Astrocyte (in vitro differentiated cells and primary cell): Measurements from ENCODE around the gene PIGQ. TPM values are rescaled to one million over a fixed set of nuclear protein-coding genes. Genes with fewer than 3 reads are reported as not detected.

ENCODE experiments used
- DNase-seq: peaks from one replicate; pipeline ENCODE4 v3.0.0-alpha.2; 2010; ENCODE audit warnings: low read depth
- FAIRE-seq: peaks from 2 replicates; lab custom pipeline; 2011; peaks lifted over from hg19 to GRCh38; lab: Jason Lieb, UNC
- H2AFZ ChIP-seq: 2 replicates; pipeline ENCODE4 v1.6.0; 2012; ENCODE audit warnings: low read depth, low read length, inconsistent platforms
- H3K27ac ChIP-seq: 2 replicates; pipeline ENCODE4 v1.5.1; 2011; ENCODE audit warnings: low read depth, low read length, inconsistent platforms
- H3K27me3 ChIP-seq: 2 replicates; pipeline ENCODE4 v1.6.0; 2011; ENCODE audit warnings: low read length, inconsistent platforms; ENCODE audit not compliant: insufficient read depth
- H3K36me3 ChIP-seq: 2 replicates; pipeline ENCODE4 v1.5.1; 2011; ENCODE audit warnings: low read length, inconsistent platforms; ENCODE audit not compliant: insufficient read depth
- H3K4me1 ChIP-seq: 2 replicates; pipeline ENCODE4 v1.5.1; 2011; ENCODE audit warnings: low read length, inconsistent platforms; ENCODE audit not compliant: insufficient read depth
- H3K4me2 ChIP-seq: 2 replicates; pipeline ENCODE4 v1.6.0; 2012; ENCODE audit warnings: low read length, inconsistent platforms
- H3K4me3 ChIP-seq: 2 replicates; pipeline ENCODE4 v1.5.1; 2011; ENCODE audit warnings: low read depth, mild to moderate bottlenecking, low read length, inconsistent platforms; ENCODE audit not compliant: insufficient read depth
- H3K79me2 ChIP-seq: 2 replicates; pipeline ENCODE4 v1.6.0; 2012; ENCODE audit warnings: mild to moderate bottlenecking, low read length, inconsistent platforms; ENCODE audit not compliant: insufficient read depth
- H3K9ac ChIP-seq: 2 replicates; pipeline ENCODE4 v1.6.0; 2012; ENCODE audit warnings: mild to moderate bottlenecking, low read length, inconsistent platforms
- H3K9me3 ChIP-seq: 2 replicates; pipeline ENCODE4 v1.5.1; 2012; ENCODE audit warnings: low read depth, mild to moderate bottlenecking, low read length, inconsistent platforms; ENCODE audit not compliant: insufficient read depth
- H4K20me1 ChIP-seq: 2 replicates; pipeline ENCODE4 v1.6.0; 2012; ENCODE audit warnings: low read length, inconsistent platforms; ENCODE audit not compliant: insufficient read depth
- H3K27ac Mint-ChIP-seq: one replicate; pipeline ENCODE4 v1.8.0; 2021; ENCODE audit warnings: mild to moderate bottlenecking, mixed read lengths; ENCODE audit not compliant: unreplicated experiment
- H3K27me3 Mint-ChIP-seq: one replicate; pipeline ENCODE4 v1.8.0; 2021; ENCODE audit warnings: low read depth, mixed read lengths; ENCODE audit not compliant: unreplicated experiment
- H3K36me3 Mint-ChIP-seq: one replicate; pipeline ENCODE4 v1.8.0; 2021; ENCODE audit warnings: low read depth, mixed read lengths; ENCODE audit not compliant: unreplicated experiment
- H3K4me1 Mint-ChIP-seq: one replicate; pipeline ENCODE4 v1.8.0; 2021; ENCODE audit warnings: low read depth, mixed read lengths; ENCODE audit not compliant: unreplicated experiment
- H3K4me3 Mint-ChIP-seq: one replicate; pipeline ENCODE4 v1.8.0; 2021; ENCODE audit warnings: mild to moderate bottlenecking, moderate library complexity, mixed read lengths; ENCODE audit not compliant: unreplicated experiment
- H3K9me3 Mint-ChIP-seq: one replicate; pipeline ENCODE4 v1.8.0; 2021; ENCODE audit warnings: mild to moderate bottlenecking, mixed read lengths; ENCODE audit not compliant: unreplicated experiment
- EZH2 ChIP-seq: IDR thresholded peaks from 2 replicates; pipeline ENCODE4 v1.6.1; 2012; ENCODE audit warnings: mild to moderate bottlenecking, low read length, inconsistent platforms; ENCODE audit not compliant: insufficient read depth
- total RNA-seq: library from RNA; stranded (reverse); gene quantifications from 2 replicates; pipeline ENCODE4 v1.2.1, GENCODE V29; 2021
- TF ChIP-seq, protein P1 (sequence below): IDR thresholded peaks from 2 replicates; pipeline ENCODE4 v1.5.1; 2011; ENCODE audit warnings: low read depth, mild to moderate bottlenecking, inconsistent platforms, low read length, moderate library complexity; ENCODE audit not compliant: insufficient read depth

PIGQ gene
- total RNA-seq, 1 donor from 2014 or later: 22.4 TPM

- Histone ChIP-seq H3K9me3 (no peaks in the 10 kb centered on the region), H3K79me2 (peaks cover 66% of the 10 kb centered on the region), H3K27ac (peak overlapping the region; percentile 62), H3K9ac (peak overlapping the region; percentile 86), H3K4me3 (peak overlapping the region; percentile 78), H4K20me1 (peaks cover 67% of the 10 kb centered on the region), H3K36me3 (no peaks in the 10 kb centered on the region), H3K4me1 (peaks cover 15% of the 10 kb centered on the region), H3K27me3 (no peaks in the 10 kb centered on the region), H3K4me2 (peak overlapping the region; percentile 100), H2AFZ (peak overlapping the region; percentile 62)
- Mint-ChIP-seq H3K27me3 (no peaks in the 10 kb centered on the region), H3K4me3 (peak overlapping the region; percentile 90), H3K27ac (no peak overlapping the region), H3K4me1 (peaks cover 11% of the 10 kb centered on the region), H3K36me3 (peaks cover 4% of the 10 kb centered on the region), H3K9me3 (no peaks in the 10 kb centered on the region)
- FAIRE-seq: no peak
- no peak for DNase-seq
- TF ChIP-seq EZH2: no peak
- TF ChIP-seq, protein P1, sequence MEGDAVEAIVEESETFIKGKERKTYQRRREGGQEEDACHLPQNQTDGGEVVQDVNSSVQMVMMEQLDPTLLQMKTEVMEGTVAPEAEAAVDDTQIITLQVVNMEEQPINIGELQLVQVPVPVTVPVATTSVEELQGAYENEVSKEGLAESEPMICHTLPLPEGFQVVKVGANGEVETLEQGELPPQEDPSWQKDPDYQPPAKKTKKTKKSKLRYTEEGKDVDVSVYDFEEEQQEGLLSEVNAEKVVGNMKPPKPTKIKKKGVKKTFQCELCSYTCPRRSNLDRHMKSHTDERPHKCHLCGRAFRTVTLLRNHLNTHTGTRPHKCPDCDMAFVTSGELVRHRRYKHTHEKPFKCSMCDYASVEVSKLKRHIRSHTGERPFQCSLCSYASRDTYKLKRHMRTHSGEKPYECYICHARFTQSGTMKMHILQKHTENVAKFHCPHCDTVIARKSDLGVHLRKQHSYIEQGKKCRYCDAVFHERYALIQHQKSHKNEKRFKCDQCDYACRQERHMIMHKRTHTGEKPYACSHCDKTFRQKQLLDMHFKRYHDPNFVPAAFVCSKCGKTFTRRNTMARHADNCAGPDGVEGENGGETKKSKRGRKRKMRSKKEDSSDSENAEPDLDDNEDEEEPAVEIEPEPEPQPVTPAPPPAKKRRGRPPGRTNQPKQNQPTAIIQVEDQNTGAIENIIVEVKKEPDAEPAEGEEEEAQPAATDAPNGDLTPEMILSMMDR: no peak
These were observed 20.5 kb downstream of the PIGQ start for GRCh38 chr16:590188-590814.

DNA sequence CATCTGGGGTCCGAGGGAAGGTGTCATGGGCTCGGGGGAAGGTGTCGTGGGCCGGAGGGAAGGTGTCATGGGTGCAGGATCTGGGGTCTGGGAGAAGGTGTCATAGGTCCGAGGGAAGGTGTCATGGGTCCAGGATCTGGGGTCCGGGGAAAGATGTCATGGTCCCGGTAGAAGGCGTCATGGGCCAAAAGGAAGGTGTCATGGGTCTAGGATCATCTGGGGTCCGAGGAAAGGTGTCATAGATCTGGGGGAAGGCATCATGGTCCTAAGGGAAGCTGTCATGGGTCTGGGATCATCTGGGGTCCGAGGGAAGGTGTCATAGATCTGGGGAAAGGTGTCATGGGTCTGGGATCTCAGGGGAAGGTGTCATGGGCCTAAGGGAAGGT, 21.0 kb downstream of the PIGQ start:
- no peaks in the 10 kb centered on the region for H3K9me3 ChIP-seq
- peak overlapping the region; percentile 100 for H3K4me2 ChIP-seq
- peaks cover 67% of the 10 kb centered on the region for H3K79me2 ChIP-seq
- H3K27ac ChIP-seq: no peak overlapping the region
- TF ChIP-seq, protein P1: no peak
- Mint-ChIP-seq H3K27me3 (no peaks in the 10 kb centered on the region), H3K4me3 (peak overlapping the region; percentile 90), H3K4me1 (peaks cover 11% of the 10 kb centered on the region), H3K36me3 (peaks cover 4% of the 10 kb centered on the region), H3K27ac (peak overlapping the region; percentile 42), H3K9me3 (no peaks in the 10 kb centered on the region)
- H3K36me3 ChIP-seq: no peaks in the 10 kb centered on the region
- FAIRE-seq (no peak), DNase-seq (no peak)
- peaks cover 70% of the 10 kb centered on the region for H4K20me1 ChIP-seq
- peak overlapping the region; percentile 86 for H3K9ac ChIP-seq
- peak overlapping the region; percentile 78 for H3K4me3 ChIP-seq
- no peak overlapping the region for H2AFZ ChIP-seq
- peaks cover 15% of the 10 kb centered on the region for H3K4me1 ChIP-seq
- no peaks in the 10 kb centered on the region for H3K27me3 ChIP-seq

DNA sequence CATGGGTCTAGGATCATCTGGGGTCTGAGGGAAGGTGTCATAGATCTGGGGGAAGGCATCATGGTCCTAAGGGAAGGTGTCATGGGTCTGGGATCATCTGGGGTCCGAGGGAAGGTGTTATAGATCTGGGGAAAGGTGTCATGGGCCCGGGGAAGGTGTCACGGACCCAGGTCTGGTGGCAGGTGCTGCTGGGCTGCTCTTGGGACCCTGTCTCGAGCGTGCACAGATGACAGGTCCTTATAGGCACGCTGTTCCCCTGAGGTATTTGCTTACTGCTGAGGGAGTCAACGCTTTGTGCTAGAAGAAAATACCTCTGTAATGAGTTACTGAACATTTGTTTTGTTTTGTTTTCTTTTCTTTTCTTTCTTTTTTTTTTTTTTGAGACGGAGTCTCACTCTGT, 21.5 kb downstream of the PIGQ start:
- TF ChIP-seq, protein P1: no peak
- no peak for TF ChIP-seq EZH2
- H3K36me3 Mint-ChIP-seq: peaks cover 4% of the 10 kb centered on the region
- no peaks in the 10 kb centered on the region for H3K36me3 ChIP-seq
- H3K4me2 ChIP-seq: peak overlapping the region; percentile 100
- H3K27me3 Mint-ChIP-seq: no peaks in the 10 kb centered on the region
- H2AFZ ChIP-seq: no peak overlapping the region
- no peaks in the 10 kb centered on the region for H3K9me3 Mint-ChIP-seq
- peaks cover 73% of the 10 kb centered on the region for H4K20me1 ChIP-seq
- H3K27ac Mint-ChIP-seq: no peak overlapping the region
- no peaks in the 10 kb centered on the region for H3K9me3 ChIP-seq
- peak overlapping the region; percentile 90 for H3K4me3 Mint-ChIP-seq
- H3K4me1 Mint-ChIP-seq: peaks cover 11% of the 10 kb centered on the region
- FAIRE-seq (no peak), DNase-seq (no peak)
- peak overlapping the region; percentile 86 for H3K9ac ChIP-seq
- H3K27ac ChIP-seq: no peak overlapping the region
- H3K4me1 ChIP-seq: peaks cover 15% of the 10 kb centered on the region
- H3K27me3 ChIP-seq: no peaks in the 10 kb centered on the region
- H3K79me2 ChIP-seq: peaks cover 72% of the 10 kb centered on the region
- peak overlapping the region; percentile 78 for H3K4me3 ChIP-seq
